ENCODE results near the gene FCN2.

FCN2 gene

DNA sequence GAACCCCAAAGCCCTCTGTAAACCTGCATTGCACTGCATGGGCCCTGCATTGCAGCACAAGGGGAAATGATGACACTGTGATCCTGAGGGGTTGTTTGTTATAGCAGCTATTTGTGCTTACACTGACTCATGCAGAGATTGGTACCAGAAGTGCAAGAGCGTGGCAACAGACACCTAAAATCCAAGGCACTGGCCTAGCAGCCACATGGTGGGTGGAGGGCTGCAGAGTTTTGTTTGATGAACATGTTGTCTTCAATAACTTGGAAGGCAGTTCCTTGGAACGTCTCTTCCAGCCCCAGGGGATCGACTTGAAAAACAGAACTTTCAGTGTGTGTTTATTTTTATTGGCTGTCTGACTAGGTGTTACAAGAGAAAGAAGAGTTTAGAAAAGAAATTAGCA lies 14.5 kb downstream of the FCN2 start:
- no peaks in the 10 kb centered on the region; the same call in 1 of the 2 replicates for H3K36me3 ChIP-seq (ENCODE audit: insufficient read depth, low read length)
- H3K4me1 ChIP-seq (ENCODE audit: insufficient read depth, low read length): no peaks in the 10 kb centered on the region
- H3K9ac ChIP-seq (ENCODE audit: low read depth, low read length): no peak overlapping the region
- H3K9me3 ChIP-seq (ENCODE audit: control insufficient read depth, insufficient read depth, low read length): no peaks in the 10 kb centered on the region

DNA sequence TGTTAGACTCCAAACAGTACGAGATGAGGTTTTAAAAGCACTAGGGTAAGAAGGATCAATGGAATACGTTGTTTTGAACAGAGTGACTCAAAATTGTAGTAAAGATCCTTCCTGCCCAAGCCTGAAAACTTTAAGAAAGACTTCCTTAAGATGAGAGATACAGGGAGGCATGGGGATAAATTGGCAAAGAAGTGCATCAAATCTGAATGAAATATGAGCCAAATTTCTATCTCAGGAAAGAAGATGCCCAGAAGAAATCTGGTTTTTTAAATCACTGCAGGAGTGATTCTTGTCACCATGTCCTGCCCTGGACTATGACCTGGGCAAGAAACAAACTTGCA lies 14.9 kb downstream of the FCN2 start:
- no peak overlapping the region for H3K9ac ChIP-seq (ENCODE audit: low read depth, low read length)
- no peaks in the 10 kb centered on the region for H3K4me1 ChIP-seq (ENCODE audit: insufficient read depth, low read length)
- H3K36me3 ChIP-seq (ENCODE audit: insufficient read depth, low read length): no peaks in the 10 kb centered on the region; the same call in 1 of the 2 replicates
- H3K9me3 ChIP-seq (ENCODE audit: control insufficient read depth, insufficient read depth, low read length): no peaks in the 10 kb centered on the region

DNA sequence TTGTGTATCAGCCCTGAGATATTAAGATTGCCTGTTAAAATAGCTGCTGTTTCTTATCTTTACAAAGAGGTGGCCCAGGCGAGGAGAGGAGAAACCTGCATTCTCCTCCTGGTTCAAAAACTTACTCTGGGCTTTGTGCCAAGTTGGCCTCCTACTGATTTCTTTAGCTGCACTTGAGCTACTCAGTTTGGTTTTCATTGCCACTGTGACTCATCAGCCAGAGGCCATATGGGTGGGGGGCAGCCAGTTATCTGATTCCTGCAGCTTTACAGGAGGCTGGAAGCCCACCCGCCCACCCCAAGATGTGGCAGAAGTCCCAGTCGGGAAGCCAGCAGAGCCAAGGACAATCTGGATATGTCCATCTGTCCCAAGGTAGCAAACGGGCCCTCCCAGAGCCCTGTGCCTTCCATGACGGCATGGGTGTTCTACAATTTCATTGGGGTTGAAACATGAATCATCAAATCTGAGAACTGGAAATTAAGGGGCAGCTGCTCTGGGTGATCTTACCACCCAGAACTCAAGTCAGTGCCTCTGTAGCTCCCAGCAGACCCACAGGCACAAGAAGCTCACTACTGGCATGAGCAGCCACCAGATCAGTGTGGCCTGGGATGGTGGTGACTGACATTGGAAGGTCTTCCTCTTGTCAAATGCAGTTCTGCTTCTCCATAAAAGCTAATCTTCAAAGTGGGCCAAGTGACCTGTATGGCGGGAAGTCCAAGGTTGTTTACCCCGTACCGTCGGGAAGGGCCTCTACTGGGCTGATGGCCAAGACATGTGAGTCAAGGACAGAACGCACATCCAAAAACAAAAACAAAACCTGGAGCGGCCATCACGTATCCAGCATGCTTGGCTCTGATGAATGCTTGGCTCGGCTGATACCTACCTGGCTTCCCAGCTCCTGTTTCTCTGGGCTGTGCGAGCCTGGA lies 15.6 kb downstream of the FCN2 start:
- Histone ChIP-seq H3K4me1 (ENCODE audit: insufficient read depth, low read length) (no peaks in the 10 kb centered on the region), H3K9ac (ENCODE audit: low read depth, low read length) (no peak overlapping the region)

GRCh38 chr9:134896834-134897583 lies 16.4 kb downstream of the FCN2 start:
- Histone ChIP-seq H3K9me3 (ENCODE audit: control insufficient read depth, insufficient read depth, low read length) (no peaks in the 10 kb centered on the region), H3K36me3 (ENCODE audit: insufficient read depth, low read length) (no peaks in the 10 kb centered on the region; the same call in 1 of the 2 replicates), H3K4me1 (ENCODE audit: insufficient read depth, low read length) (no peaks in the 10 kb centered on the region), H3K9ac (ENCODE audit: low read depth, low read length) (no peak overlapping the region)

More for the DNA sequence above, 15.6 kb downstream of the FCN2 start:
- no peaks in the 10 kb centered on the region for H3K9me3 ChIP-seq (ENCODE audit: control insufficient read depth, insufficient read depth, low read length)
- no peaks in the 10 kb centered on the region; the same call in 1 of the 2 replicates for H3K36me3 ChIP-seq (ENCODE audit: insufficient read depth, low read length)

- H3K9me3 ChIP-seq (ENCODE audit: control insufficient read depth, insufficient read depth, low read length): no peaks in the 10 kb centered on the region
- no peaks in the 10 kb centered on the region for H3K4me1 ChIP-seq (ENCODE audit: insufficient read depth, low read length)
- no peak overlapping the region for H3K9ac ChIP-seq (ENCODE audit: low read depth, low read length)
- H3K36me3 ChIP-seq (ENCODE audit: insufficient read depth, low read length): no peaks in the 10 kb centered on the region; the same call in 1 of the 2 replicates
Observed at GRCh38 chr9:134897584-134898170, 17.1 kb downstream of the FCN2 start.

GRCh38 chr9:134898319-134898718 lies 17.7 kb downstream of the FCN2 start:
- no peaks in the 10 kb centered on the region for H3K9me3 ChIP-seq (ENCODE audit: control insufficient read depth, insufficient read depth, low read length)
- no peaks in the 10 kb centered on the region for H3K4me1 ChIP-seq (ENCODE audit: insufficient read depth, low read length)
- no peaks in the 10 kb centered on the region; the same call in 1 of the 2 replicates for H3K36me3 ChIP-seq (ENCODE audit: insufficient read depth, low read length)
- H3K9ac ChIP-seq (ENCODE audit: low read depth, low read length): no peak overlapping the region

DNA sequence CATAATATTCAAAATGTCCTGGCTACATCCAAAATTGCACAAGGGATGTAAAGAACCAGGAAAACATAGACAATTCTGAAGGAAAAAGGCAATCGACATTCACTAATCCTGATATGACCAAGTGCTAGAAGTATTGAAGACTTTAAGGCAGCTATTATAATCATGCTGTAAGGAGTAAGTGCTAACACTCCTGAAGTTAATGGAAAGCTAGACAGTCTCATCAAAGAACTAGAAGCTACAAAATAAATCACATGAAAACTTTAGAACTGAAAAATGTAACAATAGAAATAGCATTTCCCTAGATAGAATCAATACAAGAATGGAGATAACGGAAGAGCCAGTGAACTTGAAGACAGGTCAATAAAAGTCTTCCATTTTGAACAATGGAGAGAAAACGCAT lies 18.6 kb downstream of the FCN2 start:
- Histone ChIP-seq H3K9me3 (ENCODE audit: control insufficient read depth, insufficient read depth, low read length) (no peaks in the 10 kb centered on the region), H3K36me3 (ENCODE audit: insufficient read depth, low read length) (no peaks in the 10 kb centered on the region; the same call in 1 of the 2 replicates)

GRCh38 chr9:134899818-134900217 lies 19.2 kb downstream of the FCN2 start:
- no peaks in the 10 kb centered on the region for H3K4me1 ChIP-seq (ENCODE audit: insufficient read depth, low read length)

More for the DNA sequence above, 18.6 kb downstream of the FCN2 start:
- Histone ChIP-seq H3K9ac (ENCODE audit: low read depth, low read length) (no peak overlapping the region), H3K4me1 (ENCODE audit: insufficient read depth, low read length) (no peaks in the 10 kb centered on the region)

DNA sequence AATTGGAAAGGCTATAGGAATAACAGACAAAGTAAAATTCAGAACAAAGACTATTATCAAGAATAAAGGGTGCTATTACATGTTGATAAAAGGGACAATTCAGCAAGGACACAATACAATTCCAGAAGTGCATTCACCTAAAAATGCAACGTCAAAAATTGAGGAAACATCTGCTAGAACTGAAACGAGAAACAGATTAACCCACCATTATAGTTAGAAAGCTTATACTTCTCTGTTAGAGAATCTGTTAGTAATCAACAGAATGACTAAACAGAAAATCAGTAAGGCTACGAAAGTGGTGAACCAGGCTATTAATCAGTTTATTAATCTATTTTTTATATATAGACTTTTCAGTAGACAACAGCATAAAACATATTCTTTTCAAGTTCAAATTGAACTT lies 22.3 kb downstream of the FCN2 start:
- H3K4me1 ChIP-seq (ENCODE audit: insufficient read depth, low read length): no peaks in the 10 kb centered on the region
- H3K36me3 ChIP-seq (ENCODE audit: insufficient read depth, low read length): no peaks in the 10 kb centered on the region
- H3K9me3 ChIP-seq (ENCODE audit: control insufficient read depth, insufficient read depth, low read length): no peaks in the 10 kb centered on the region
- H3K9ac ChIP-seq (ENCODE audit: low read depth, low read length): no peak overlapping the region

More at GRCh38 chr9:134899818-134900217, 19.2 kb downstream of the FCN2 start:
- Histone ChIP-seq H3K36me3 (ENCODE audit: insufficient read depth, low read length) (no peaks in the 10 kb centered on the region; the same call in 1 of the 2 replicates), H3K9ac (ENCODE audit: low read depth, low read length) (no peak overlapping the region), H3K9me3 (ENCODE audit: control insufficient read depth, insufficient read depth, low read length) (no peaks in the 10 kb centered on the region)

- H3K9ac ChIP-seq (ENCODE audit: low read depth, low read length): no peak overlapping the region
- H3K4me1 ChIP-seq (ENCODE audit: insufficient read depth, low read length): no peaks in the 10 kb centered on the region
- no peaks in the 10 kb centered on the region for H3K9me3 ChIP-seq (ENCODE audit: control insufficient read depth, insufficient read depth, low read length)
- H3K36me3 ChIP-seq (ENCODE audit: insufficient read depth, low read length): no peaks in the 10 kb centered on the region
Observed at GRCh38 chr9:134908524-134909309, 28.1 kb downstream of the FCN2 start.

DNA sequence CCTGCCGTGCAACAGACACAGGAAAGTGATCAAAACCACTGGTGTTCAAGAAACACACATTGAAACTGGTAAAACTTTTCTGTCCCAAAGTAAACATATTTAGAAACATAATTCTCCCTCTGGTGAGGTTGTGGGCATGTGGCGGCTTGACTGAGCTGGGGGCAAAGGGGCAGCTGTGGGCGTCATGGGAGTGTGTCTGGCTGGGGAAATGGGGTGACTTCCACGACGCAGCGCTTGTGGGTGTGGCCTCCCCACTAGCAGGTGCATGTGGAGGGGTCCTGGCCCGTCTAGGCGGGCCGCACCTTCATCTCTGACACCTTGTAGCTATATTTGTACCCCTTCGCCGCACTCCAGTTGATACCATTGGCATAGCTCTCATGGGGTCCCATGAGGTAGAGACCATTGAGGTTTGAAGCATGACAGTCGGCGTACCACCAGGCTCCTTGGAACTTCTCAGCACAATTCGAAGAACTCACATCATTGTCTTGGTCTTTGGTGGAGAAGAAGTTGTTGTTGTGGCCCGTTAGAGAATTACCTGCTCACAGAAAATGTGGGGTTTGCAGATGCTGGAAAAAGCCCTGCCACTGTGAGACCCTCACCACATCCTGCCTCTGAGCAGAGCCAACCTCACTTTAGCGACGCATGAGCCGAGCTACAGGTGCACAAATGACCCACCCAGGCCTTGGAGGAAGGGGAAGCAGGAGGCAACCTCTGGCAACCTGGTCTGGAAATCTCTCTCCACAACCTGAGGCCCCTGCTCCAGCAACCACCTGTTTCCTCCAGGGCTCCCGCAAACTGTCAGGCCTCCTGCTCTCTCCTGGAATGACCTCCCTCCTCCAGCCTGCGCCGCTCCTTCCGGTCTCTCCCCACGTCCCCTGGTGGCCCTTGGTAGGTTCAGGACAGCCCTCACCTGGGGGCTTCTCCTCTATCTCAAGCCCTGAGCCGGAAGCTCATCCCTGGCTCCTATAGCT lies 29.2 kb downstream of the FCN2 start:
- H3K9me3 ChIP-seq (ENCODE audit: control insufficient read depth, insufficient read depth, low read length): no peaks in the 10 kb centered on the region
- H3K36me3 ChIP-seq (ENCODE audit: insufficient read depth, low read length): no peaks in the 10 kb centered on the region
- no peaks in the 10 kb centered on the region for H3K4me1 ChIP-seq (ENCODE audit: insufficient read depth, low read length)
- no peak overlapping the region for H3K9ac ChIP-seq (ENCODE audit: low read depth, low read length)

GRCh38 chr9:134912126-134912840 lies 31.7 kb downstream of the FCN2 start:
- no peaks in the 10 kb centered on the region for H3K4me1 ChIP-seq (ENCODE audit: insufficient read depth, low read length)
- H3K9ac ChIP-seq (ENCODE audit: low read depth, low read length): no peak overlapping the region
- H3K9me3 ChIP-seq (ENCODE audit: control insufficient read depth, insufficient read depth, low read length): no peaks in the 10 kb centered on the region

More at GRCh38 chr9:134912126-134912840, 31.7 kb downstream of the FCN2 start:
- no peaks in the 10 kb centered on the region for H3K36me3 ChIP-seq (ENCODE audit: insufficient read depth, low read length)

Data from ES-I3 (cell line).